ENCODE results near the gene RIC3. TPM values are rescaled to one million over a fixed set of nuclear protein-coding genes. Genes with fewer than 3 reads are reported as not detected.

RIC3 gene
- total RNA-seq, 1 donor from 2014 or later = 23.1 TPM

- peaks cover 19% of the 10 kb centered on the region for H3K36me3 Mint-ChIP-seq (ENCODE audit: insufficient read depth)
- no peak for TF ChIP-seq CTCF (IDR thresholded peaks at IDR 0.05; ENCODE audit: unreplicated experiment)
- H3K27me3 Mint-ChIP-seq = no peaks in the 10 kb centered on the region
These were observed 30.3 kb downstream of the RIC3 start for GRCh38 chr11:8138526-8138925.

GRCh38 chr11:8127447-8127846 is 41.4 kb downstream of the RIC3 start:
- no peak for DNase-seq (ENCODE audit: low spot score, unreplicated experiment)
- TF ChIP-seq CTCF (IDR thresholded peaks at IDR 0.05; ENCODE audit: unreplicated experiment) = no peak
- H3K36me3 Mint-ChIP-seq (ENCODE audit: insufficient read depth) = peaks cover 2% of the 10 kb centered on the region
- no peak overlapping the region for H3K27ac Mint-ChIP-seq
- H3K9me3 Mint-ChIP-seq (ENCODE audit: low read depth) = no peaks in the 10 kb centered on the region
- H3K4me3 Mint-ChIP-seq (ENCODE audit: low read depth) = no peak overlapping the region
- no peaks in the 10 kb centered on the region for H3K27me3 Mint-ChIP-seq
- peaks cover 4% of the 10 kb centered on the region for H3K4me1 Mint-ChIP-seq (ENCODE audit: low read depth)

More at GRCh38 chr11:8138526-8138925, 30.3 kb downstream of the RIC3 start:
- Mint-ChIP-seq H3K4me1 (ENCODE audit: low read depth) (no peaks in the 10 kb centered on the region), H3K9me3 (ENCODE audit: low read depth) (no peaks in the 10 kb centered on the region), H3K4me3 (ENCODE audit: low read depth) (no peak overlapping the region), H3K27ac (no peak overlapping the region)
- DNase-seq (ENCODE audit: low spot score, unreplicated experiment) = no peak

GRCh38 chr11:8126649-8127289 is 42.1 kb downstream of the RIC3 start:
- Mint-ChIP-seq H3K27ac (no peak overlapping the region), H3K4me3 (ENCODE audit: low read depth) (no peak overlapping the region), H3K27me3 (no peaks in the 10 kb centered on the region), H3K9me3 (ENCODE audit: low read depth) (no peaks in the 10 kb centered on the region), H3K4me1 (ENCODE audit: low read depth) (peaks cover 4% of the 10 kb centered on the region), H3K36me3 (ENCODE audit: insufficient read depth) (peaks cover 2% of the 10 kb centered on the region)
- no peak for DNase-seq (ENCODE audit: low spot score, unreplicated experiment)
- no peak for TF ChIP-seq CTCF (IDR thresholded peaks at IDR 0.05; ENCODE audit: unreplicated experiment)

GRCh38 chr11:8122173-8122764 is 46.6 kb downstream of the RIC3 start:
- DNase-seq (ENCODE audit: low spot score, unreplicated experiment) = no peak
- Mint-ChIP-seq H3K9me3 (ENCODE audit: low read depth) (peaks cover 8% of the 10 kb centered on the region), H3K27ac (no peak overlapping the region), H3K36me3 (ENCODE audit: insufficient read depth) (peaks cover 11% of the 10 kb centered on the region), H3K4me3 (ENCODE audit: low read depth) (no peak overlapping the region), H3K4me1 (ENCODE audit: low read depth) (peaks cover 2% of the 10 kb centered on the region), H3K27me3 (no peaks in the 10 kb centered on the region)
- TF ChIP-seq CTCF (IDR thresholded peaks at IDR 0.05; ENCODE audit: unreplicated experiment) = no peak

- TF ChIP-seq CTCF (IDR thresholded peaks at IDR 0.05; ENCODE audit: unreplicated experiment) = no peak
- Mint-ChIP-seq H3K36me3 (ENCODE audit: insufficient read depth) (peaks cover 13% of the 10 kb centered on the region), H3K27me3 (no peaks in the 10 kb centered on the region), H3K9me3 (ENCODE audit: low read depth) (peaks cover 17% of the 10 kb centered on the region), H3K27ac (no peak overlapping the region), H3K4me3 (ENCODE audit: low read depth) (no peak overlapping the region), H3K4me1 (ENCODE audit: low read depth) (no peaks in the 10 kb centered on the region)
- DNase-seq (ENCODE audit: low spot score, unreplicated experiment) = no peak
These were observed 57.2 kb downstream of the RIC3 start for GRCh38 chr11:8111636-8112035.
